ENCODE results near the gene ERCC6L.
A peak's percentile ranks its signal among the peaks of the same experiment; 100 is the strongest.

ERCC6L gene

DNA sequence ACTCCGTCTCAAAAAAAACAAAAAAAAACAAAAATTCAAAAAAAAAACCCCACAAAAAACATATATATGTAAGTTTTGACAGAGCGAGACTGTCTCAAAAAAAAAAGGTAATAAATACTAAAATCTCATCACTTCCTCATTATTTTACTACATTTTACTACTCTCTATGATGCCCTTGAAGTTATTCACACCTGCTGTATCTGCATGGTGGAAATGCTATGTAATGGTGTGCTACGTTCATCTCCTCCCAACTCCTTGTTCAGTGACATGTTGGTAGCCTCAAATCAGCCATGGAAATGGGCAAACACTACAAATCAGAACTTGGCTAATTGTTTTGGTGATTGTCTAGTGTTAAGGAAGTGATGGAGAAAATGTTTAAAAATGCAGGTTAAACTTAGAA, 26.4 kb upstream of the ERCC6L start:
- peaks cover 5% of the 10 kb centered on the region for H3K4me1 ChIP-seq (ENCODE audit: control insufficient read depth, insufficient read depth, low read depth, low read length)
- no peak overlapping the region for H3K18ac ChIP-seq (ENCODE audit: low read depth in 1 of 2, low read length in 2 of 2)
- no peak for DNase-seq
- no peak overlapping the region for H3K9ac ChIP-seq (ENCODE audit: low read length)
- no peak overlapping the region for H2BK15ac ChIP-seq (ENCODE audit: low read depth, poor library complexity, severe bottlenecking)
- H2BK12ac ChIP-seq (ENCODE audit: low read length in 2 of 2), result no peak overlapping the region
- no peaks in the 10 kb centered on the region for H3K9me3 ChIP-seq (ENCODE audit: control insufficient read depth, low read length)
- no peak overlapping the region for H2BK5ac ChIP-seq (ENCODE audit: low read depth, low read length, poor library complexity, severe bottlenecking)
- no peak overlapping the region for H3K14ac ChIP-seq (ENCODE audit: low read length in 2 of 2)
- H3K79me1 ChIP-seq (replicated peaks; ENCODE audit: low read length, poor library complexity, severe bottlenecking), result no peaks in the 10 kb centered on the region
- no peak overlapping the region for H2BK120ac ChIP-seq (ENCODE audit: low read depth, low read length)
- no peak overlapping the region for H4K91ac ChIP-seq (ENCODE audit: low read length)
- H2AK5ac ChIP-seq (ENCODE audit: low read length, severe bottlenecking), result no peak overlapping the region
- no CpG with 5 or more reads among the region's 3 CpGs for whole genome bisulfite sequencing
- no peak overlapping the region for H4K8ac ChIP-seq (ENCODE audit: low read length)
- no peak overlapping the region for H3K27ac ChIP-seq (ENCODE audit: low read length, poor library complexity, severe bottlenecking)
- no peak overlapping the region for H3K4me2 ChIP-seq (ENCODE audit: low read length, poor library complexity, severe bottlenecking)
- H3K4me3 ChIP-seq (ENCODE audit: insufficient read depth in 1 of 2, low read depth in 1 of 2, low read length in 2 of 2), result no peak overlapping the region
- no peak overlapping the region for H3K23ac ChIP-seq (ENCODE audit: low read length in 2 of 2)
- H3K36me3 ChIP-seq (ENCODE audit: control insufficient read depth in 1 of 2, insufficient read depth in 2 of 2, low read depth in 1 of 2, low read length in 2 of 2), result peaks cover 11 to 35% of the 10 kb centered on the region in 2 experiments
- H3K27me3 ChIP-seq (ENCODE audit: control insufficient read depth in 1 of 2, insufficient read depth in 1 of 2, low read length in 2 of 2), result no peaks in the 10 kb centered on the region
- H3K4ac ChIP-seq (ENCODE audit: low read depth in 1 of 2, low read length in 2 of 2), result no peak overlapping the region
- H2AFZ ChIP-seq (ENCODE audit: low read depth, low read length), result no peak overlapping the region

DNA sequence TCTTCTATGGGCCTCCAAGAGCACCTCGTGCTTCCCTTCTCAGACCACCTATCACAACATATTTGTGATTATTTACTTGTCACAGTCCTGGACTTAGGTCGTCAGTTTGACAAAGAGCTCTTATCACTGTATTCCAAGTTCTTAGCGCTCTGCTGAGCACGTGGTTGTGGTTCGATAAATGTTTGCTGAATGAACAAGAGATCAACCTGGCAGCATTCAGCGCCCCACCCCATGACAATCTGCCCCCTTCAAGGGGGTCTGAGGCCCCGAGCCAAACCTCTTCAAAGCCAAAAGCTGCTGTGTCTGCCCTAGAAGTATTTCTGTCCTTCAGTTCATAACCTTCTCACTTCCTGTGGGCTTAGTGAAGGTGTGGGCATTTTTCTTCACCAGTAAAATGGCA, 23.2 kb upstream of the ERCC6L start:
- no peak overlapping the region for H4K91ac ChIP-seq (ENCODE audit: low read length)
- peaks cover 4 to 5% of the 10 kb centered on the region in 2 experiments for H3K36me3 ChIP-seq (ENCODE audit: control insufficient read depth in 1 of 2, insufficient read depth in 2 of 2, low read depth in 1 of 2, low read length in 2 of 2)
- H3K79me1 ChIP-seq (replicated peaks; ENCODE audit: low read length, poor library complexity, severe bottlenecking), result no peaks in the 10 kb centered on the region
- H3K9ac ChIP-seq (ENCODE audit: low read length), result no peak overlapping the region
- H3K18ac ChIP-seq (ENCODE audit: low read depth in 1 of 2, low read length in 2 of 2), result no peak overlapping the region
- 92% methylated on average over 5 of the region's 7 CpGs for WGBS
- H3K9me3 ChIP-seq (ENCODE audit: control insufficient read depth, low read length), result peaks cover 4% of the 10 kb centered on the region
- peaks cover 5% of the 10 kb centered on the region for H3K4me1 ChIP-seq (ENCODE audit: control insufficient read depth, insufficient read depth, low read depth, low read length)
- H2AFZ ChIP-seq (ENCODE audit: low read depth, low read length), result no peak overlapping the region
- no peaks in the 10 kb centered on the region for H3K27me3 ChIP-seq (ENCODE audit: control insufficient read depth in 1 of 2, insufficient read depth in 1 of 2, low read length in 2 of 2)
- H3K23ac ChIP-seq (ENCODE audit: low read length in 2 of 2), result no peak overlapping the region
- no peak overlapping the region for H3K4me2 ChIP-seq (ENCODE audit: low read length, poor library complexity, severe bottlenecking)
- no peak overlapping the region for H2BK5ac ChIP-seq (ENCODE audit: low read depth, low read length, poor library complexity, severe bottlenecking)
- H3K4ac ChIP-seq (ENCODE audit: low read depth in 1 of 2, low read length in 2 of 2), result no peak overlapping the region
- H4K8ac ChIP-seq (ENCODE audit: low read length), result no peak overlapping the region
- H2BK12ac ChIP-seq (ENCODE audit: low read length in 2 of 2), result no peak overlapping the region
- H2AK5ac ChIP-seq (ENCODE audit: low read length, severe bottlenecking), result no peak overlapping the region
- no peak for DNase-seq
- H3K27ac ChIP-seq (ENCODE audit: low read length, poor library complexity, severe bottlenecking), result no peak overlapping the region
- no peak overlapping the region for H3K4me3 ChIP-seq (ENCODE audit: insufficient read depth in 1 of 2, low read depth in 1 of 2, low read length in 2 of 2)
- no peak overlapping the region for H3K14ac ChIP-seq (ENCODE audit: low read length in 2 of 2)
- H2BK120ac ChIP-seq (ENCODE audit: low read depth, low read length), result no peak overlapping the region
- H2BK15ac ChIP-seq (ENCODE audit: low read depth, poor library complexity, severe bottlenecking), result no peak overlapping the region

- DNase-seq, result no peak
These were observed 21.6 kb upstream of the ERCC6L start for GRCh38 chrX:72260448-72260847.

DNA sequence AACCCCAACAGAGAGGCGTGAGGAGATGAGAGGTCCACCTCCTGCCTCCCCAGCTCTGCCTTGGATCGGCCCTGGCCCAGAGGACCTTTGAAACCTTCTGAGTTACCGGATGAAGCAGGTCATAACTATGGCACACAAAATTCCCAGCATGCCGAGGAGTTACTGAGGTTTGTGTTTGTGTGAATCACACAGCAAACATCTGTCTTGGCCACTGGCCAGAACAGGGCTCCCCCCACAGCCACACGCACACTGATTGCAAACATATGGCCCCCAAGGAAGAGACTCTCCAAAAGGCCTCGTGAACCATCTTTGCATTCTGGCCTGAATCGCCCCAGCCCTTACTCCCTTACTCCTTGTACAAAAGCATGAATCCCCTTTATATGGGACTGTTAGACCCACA, 19.3 kb upstream of the ERCC6L start:
- Histone ChIP-seq H3K4me1 (ENCODE audit: control insufficient read depth, insufficient read depth, low read depth, low read length) (peaks cover 11% of the 10 kb centered on the region), H2BK120ac (ENCODE audit: low read depth, low read length) (no peak overlapping the region), H3K9ac (ENCODE audit: low read length) (no peak overlapping the region), H2BK15ac (ENCODE audit: low read depth, poor library complexity, severe bottlenecking) (no peak overlapping the region), H3K27ac (ENCODE audit: low read length, poor library complexity, severe bottlenecking) (peak overlapping the region; percentile 12), H3K27me3 (ENCODE audit: control insufficient read depth in 1 of 2, insufficient read depth in 1 of 2, low read length in 2 of 2) (peaks cover 0 to 21% of the 10 kb centered on the region in 2 experiments), H3K79me1 (replicated peaks; ENCODE audit: low read length, poor library complexity, severe bottlenecking) (no peaks in the 10 kb centered on the region), H3K9me3 (ENCODE audit: control insufficient read depth, low read length) (peaks cover 4% of the 10 kb centered on the region), H2AK5ac (ENCODE audit: low read length, severe bottlenecking) (no peak overlapping the region), H3K18ac (ENCODE audit: low read depth in 1 of 2, low read length in 2 of 2) (no peak overlapping the region), H3K36me3 (ENCODE audit: control insufficient read depth in 1 of 2, insufficient read depth in 2 of 2, low read depth in 1 of 2, low read length in 2 of 2) (no peaks in the 10 kb centered on the region), H2BK12ac (ENCODE audit: low read length in 2 of 2) (no peak overlapping the region), H3K4ac (ENCODE audit: low read depth in 1 of 2, low read length in 2 of 2) (no peak overlapping the region), H4K91ac (ENCODE audit: low read length) (no peak overlapping the region), H2BK5ac (ENCODE audit: low read depth, low read length, poor library complexity, severe bottlenecking) (no peak overlapping the region), H4K8ac (ENCODE audit: low read length) (peak overlapping the region; percentile 69), H3K23ac (ENCODE audit: low read length in 2 of 2) (no peak overlapping the region), H3K14ac (ENCODE audit: low read length in 2 of 2) (no peak overlapping the region), H2AFZ (ENCODE audit: low read depth, low read length) (no peak overlapping the region), H3K4me3 (ENCODE audit: insufficient read depth in 1 of 2, low read depth in 1 of 2, low read length in 2 of 2) (no peak overlapping the region), H3K4me2 (ENCODE audit: low read length, poor library complexity, severe bottlenecking) (no peak overlapping the region)
- 34% methylated on average over 5 of the region's 7 CpGs for WGBS
- peak; percentile 68 for DNase-seq

More at GRCh38 chrX:72260448-72260847, 21.6 kb upstream of the ERCC6L start:
- Histone ChIP-seq H2BK5ac (ENCODE audit: low read depth, low read length, poor library complexity, severe bottlenecking) (no peak overlapping the region), H3K79me1 (replicated peaks; ENCODE audit: low read length, poor library complexity, severe bottlenecking) (no peaks in the 10 kb centered on the region), H4K91ac (ENCODE audit: low read length) (no peak overlapping the region), H3K4me3 (ENCODE audit: insufficient read depth in 1 of 2, low read depth in 1 of 2, low read length in 2 of 2) (no peak overlapping the region), H3K23ac (ENCODE audit: low read length in 2 of 2) (no peak overlapping the region), H2AK5ac (ENCODE audit: low read length, severe bottlenecking) (no peak overlapping the region), H3K27ac (ENCODE audit: low read length, poor library complexity, severe bottlenecking) (no peak overlapping the region), H3K9me3 (ENCODE audit: control insufficient read depth, low read length) (peaks cover 4% of the 10 kb centered on the region), H2BK120ac (ENCODE audit: low read depth, low read length) (no peak overlapping the region), H2AFZ (ENCODE audit: low read depth, low read length) (no peak overlapping the region), H2BK15ac (ENCODE audit: low read depth, poor library complexity, severe bottlenecking) (no peak overlapping the region), H3K4me1 (ENCODE audit: control insufficient read depth, insufficient read depth, low read depth, low read length) (peaks cover 6% of the 10 kb centered on the region), H4K8ac (ENCODE audit: low read length) (no peak overlapping the region), H3K4me2 (ENCODE audit: low read length, poor library complexity, severe bottlenecking) (no peak overlapping the region), H3K18ac (ENCODE audit: low read depth in 1 of 2, low read length in 2 of 2) (no peak overlapping the region), H3K36me3 (ENCODE audit: control insufficient read depth in 1 of 2, insufficient read depth in 2 of 2, low read depth in 1 of 2, low read length in 2 of 2) (no peaks in the 10 kb centered on the region), H3K4ac (ENCODE audit: low read depth in 1 of 2, low read length in 2 of 2) (no peak overlapping the region), H3K14ac (ENCODE audit: low read length in 2 of 2) (no peak overlapping the region), H3K27me3 (ENCODE audit: control insufficient read depth in 1 of 2, insufficient read depth in 1 of 2, low read length in 2 of 2) (peaks cover 0 to 12% of the 10 kb centered on the region in 2 experiments), H2BK12ac (ENCODE audit: low read length in 2 of 2) (no peak overlapping the region), H3K9ac (ENCODE audit: low read length) (no peak overlapping the region)
- 95% methylated on average over 4 of the region's 4 CpGs for WGBS
